HG02981 (cell line): ENCODE data around the gene MYO7A.

Experiments
- ATAC-seq: cut with Tn5 transposase; IDR thresholded peaks from one replicate; pipeline ENCODE4 v1.9.1; 2021; ENCODE audit warnings: mild to moderate bottlenecking, moderate library complexity; ENCODE audit not compliant: unreplicated experiment

Gene MYO7A

GRCh38 chr11:77259641-77260040, 131.6 kb downstream of the MYO7A start:
- no peak for ATAC-seq

DNA sequence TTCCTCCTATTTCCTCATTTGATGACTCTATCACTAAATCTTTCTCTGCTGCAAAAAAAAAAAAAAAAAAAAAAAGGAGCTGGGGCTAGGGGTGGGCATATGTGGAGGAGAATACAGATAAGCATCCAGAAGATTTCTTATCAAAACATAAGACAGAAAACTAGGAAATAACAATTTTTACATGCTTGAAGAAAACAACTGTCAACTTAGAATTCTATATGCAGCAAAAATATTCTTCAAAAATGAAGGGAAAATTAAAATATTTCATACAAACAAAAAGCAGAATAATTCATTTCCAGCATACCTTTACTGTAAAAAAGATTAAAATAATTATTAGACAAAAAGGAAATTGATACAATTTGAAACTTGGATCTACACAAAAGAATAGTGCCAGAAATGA, 134.8 kb downstream of the MYO7A start:
- ATAC-seq: no peak
